ENCODE results near the gene ZMYND15. TPM values are rescaled to one million over a fixed set of nuclear protein-coding genes. Genes with fewer than 3 reads are reported as not detected.
A peak's percentile ranks its signal among the peaks of the same experiment; 100 is the strongest.

The ZMYND15 gene
- total RNA-seq, 1 experiment from 2014 or later, result not detected

- DNase-seq (ENCODE audit: low read depth), result no peak
Measured at GRCh38 chr17:4715063-4715744, 24.4 kb upstream of the ZMYND15 start.

GRCh38 chr17:4716081-4716480 lies 23.6 kb upstream of the ZMYND15 start:
- DNase-seq (ENCODE audit: low read depth), result no peak

GRCh38 chr17:4717791-4718190 lies 21.8 kb upstream of the ZMYND15 start:
- DNase-seq (ENCODE audit: low read depth), result no peak

- no peak for DNase-seq (ENCODE audit: low read depth)
Measured at GRCh38 chr17:4718276-4718675, 21.4 kb upstream of the ZMYND15 start.

GRCh38 chr17:4719146-4719545 lies 20.5 kb upstream of the ZMYND15 start:
- DNase-seq (ENCODE audit: low read depth), result no peak

GRCh38 chr17:4719684-4720221 lies 19.9 kb upstream of the ZMYND15 start:
- no peak for DNase-seq (ENCODE audit: low read depth)

GRCh38 chr17:4720787-4721186 lies 18.8 kb upstream of the ZMYND15 start:
- DNase-seq (ENCODE audit: low read depth), result no peak

- DNase-seq (ENCODE audit: low read depth), result peak; percentile 63
Measured at GRCh38 chr17:4721203-4722135, 18.2 kb upstream of the ZMYND15 start.

GRCh38 chr17:4722678-4723240 lies 16.9 kb upstream of the ZMYND15 start:
- no peak for DNase-seq (ENCODE audit: low read depth)

- no peak for DNase-seq (ENCODE audit: low read depth)
Measured at GRCh38 chr17:4724650-4725049, 15.0 kb upstream of the ZMYND15 start.

GRCh38 chr17:4725646-4726310 lies 13.9 kb upstream of the ZMYND15 start:
- DNase-seq (ENCODE audit: low read depth), result no peak

GRCh38 chr17:4728124-4728523 lies 11.5 kb upstream of the ZMYND15 start:
- no peak for DNase-seq (ENCODE audit: low read depth)

GRCh38 chr17:4733073-4733531 lies 6.5 kb upstream of the ZMYND15 start:
- no peak for DNase-seq (ENCODE audit: low read depth)

- DNase-seq (ENCODE audit: low read depth), result no peak
Measured at GRCh38 chr17:4734857-4735475, 4.7 kb upstream of the ZMYND15 start.

- no peak for DNase-seq (ENCODE audit: low read depth)
Measured at GRCh38 chr17:4735876-4736651, 3.6 kb upstream of the ZMYND15 start.

- no peak for DNase-seq (ENCODE audit: low read depth)
Measured at GRCh38 chr17:4738136-4739121, 1.2 kb upstream of the ZMYND15 start.

GRCh38 chr17:4740025-4740351 lies 355 bp downstream of the ZMYND15 start:
- no peak for DNase-seq (ENCODE audit: low read depth)

- DNase-seq (ENCODE audit: low read depth), result no peak
Measured at GRCh38 chr17:4740584-4740983, 951 bp downstream of the ZMYND15 start.

GRCh38 chr17:4741544-4741943 lies 1.9 kb downstream of the ZMYND15 start:
- DNase-seq (ENCODE audit: low read depth), result no peak

All from HT1080 (cell line).